Activated naive CD8-positive, alpha-beta T cell treated with anti-CD3 and anti-CD28 coated beads, Interleukin-2, amount 50 U/mL, for 24 hours (primary cell): Measurements from ENCODE around the gene TLE5.

ENCODE experiments used
- ATAC-seq: fragments of 150-1000 bp; cut with Tn5 transposase; one replicate; pipeline ENCODE4 v1.10.0; 2021
- DNase-seq: peaks from one replicate; pipeline ENCODE4 v3.0.0; 2021
- H3K27ac Mint-ChIP-seq: one replicate; pipeline ENCODE4 v1.8.0; 2021; ENCODE audit warnings: mild to moderate bottlenecking, mixed read lengths
- H3K27me3 Mint-ChIP-seq: one replicate; pipeline ENCODE4 v1.8.0; 2021; ENCODE audit warnings: mixed read lengths
- H3K36me3 Mint-ChIP-seq: one replicate; pipeline ENCODE4 v1.8.0; 2021; ENCODE audit warnings: low read depth, mixed read lengths
- H3K4me1 Mint-ChIP-seq: one replicate; pipeline ENCODE4 v1.8.0; 2021; ENCODE audit warnings: mixed read lengths
- H3K4me3 Mint-ChIP-seq: one replicate; pipeline ENCODE4 v1.8.0; 2021; ENCODE audit warnings: mild to moderate bottlenecking, moderate library complexity, mixed read lengths
- H3K9me3 Mint-ChIP-seq: one replicate; pipeline ENCODE4 v1.8.0; 2021; ENCODE audit warnings: mixed read lengths

TLE5 gene

GRCh38 chr19:3034656-3035541, 27.4 kb downstream of the TLE5 start:
- ATAC-seq (peak; percentile 27), DNase-seq (peak; percentile 51)
- H3K4me3 Mint-ChIP-seq = peak overlapping the region; percentile 82
- H3K9me3 Mint-ChIP-seq = no peaks in the 10 kb centered on the region
- peaks cover 33% of the 10 kb centered on the region for H3K4me1 Mint-ChIP-seq
- H3K36me3 Mint-ChIP-seq = peaks cover 3% of the 10 kb centered on the region
- H3K27me3 Mint-ChIP-seq = peaks cover 23% of the 10 kb centered on the region
- H3K27ac Mint-ChIP-seq = peak overlapping the region; percentile 95

- peaks cover 3% of the 10 kb centered on the region for H3K36me3 Mint-ChIP-seq
- ATAC-seq = no peak
- peaks cover 28% of the 10 kb centered on the region for H3K27me3 Mint-ChIP-seq
- DNase-seq = no peak
- peak overlapping the region; percentile 82 for H3K4me3 Mint-ChIP-seq
- H3K4me1 Mint-ChIP-seq = peaks cover 31% of the 10 kb centered on the region
- no peak overlapping the region for H3K27ac Mint-ChIP-seq
- no peaks in the 10 kb centered on the region for H3K9me3 Mint-ChIP-seq
These were observed 28.0 kb downstream of the TLE5 start for GRCh38 chr19:3034406-3034655.

- Mint-ChIP-seq H3K4me3 (no peak overlapping the region), H3K27me3 (peaks cover 28% of the 10 kb centered on the region), H3K9me3 (no peaks in the 10 kb centered on the region), H3K4me1 (peaks cover 28% of the 10 kb centered on the region), H3K36me3 (peaks cover 3% of the 10 kb centered on the region), H3K27ac (no peak overlapping the region)
- no peak for DNase-seq
- ATAC-seq = no peak
These were observed 28.5 kb downstream of the TLE5 start for GRCh38 chr19:3033595-3034405.

GRCh38 chr19:3031607-3031867, 30.8 kb downstream of the TLE5 start:
- Mint-ChIP-seq H3K4me3 (no peak overlapping the region), H3K36me3 (peaks cover 3% of the 10 kb centered on the region), H3K4me1 (peaks cover 25% of the 10 kb centered on the region), H3K27me3 (peaks cover 36% of the 10 kb centered on the region), H3K27ac (no peak overlapping the region), H3K9me3 (no peaks in the 10 kb centered on the region)
- ATAC-seq (no peak), DNase-seq (no peak)

GRCh38 chr19:3029065-3029923, 33.0 kb downstream of the TLE5 start, which contains the start of gene TLE2:
Gene TLE2 (minus strand): TSS chr19:3029280. CDS start chr19:3028904, 376 bp downstream.
- Mint-ChIP-seq H3K27me3 (peaks cover 34% of the 10 kb centered on the region), H3K27ac (no peak within 1 kb of the TSS), H3K9me3 (no peaks in the 10 kb centered on the region), H3K36me3 (no peaks in the 10 kb centered on the region), H3K4me3 (peak within 1 kb of the TSS; percentile 57), H3K4me1 (peaks cover 19% of the 10 kb centered on the region)
- ATAC-seq (no peak), DNase-seq (no peak)

GRCh38 chr19:3028305-3029064, 33.8 kb downstream of the TLE5 start:
- H3K4me3 Mint-ChIP-seq = peak overlapping the region; percentile 17
- DNase-seq (no peak), ATAC-seq (no peak)
- H3K27me3 Mint-ChIP-seq = peaks cover 31% of the 10 kb centered on the region
- H3K27ac Mint-ChIP-seq = no peak overlapping the region
- no peaks in the 10 kb centered on the region for H3K9me3 Mint-ChIP-seq
- H3K36me3 Mint-ChIP-seq = no peaks in the 10 kb centered on the region
- H3K4me1 Mint-ChIP-seq = peaks cover 19% of the 10 kb centered on the region

- ATAC-seq (no peak), DNase-seq (no peak)
- H3K4me3 Mint-ChIP-seq = no peak overlapping the region
- H3K27ac Mint-ChIP-seq = no peak overlapping the region
- H3K36me3 Mint-ChIP-seq = no peaks in the 10 kb centered on the region
- peaks cover 21% of the 10 kb centered on the region for H3K4me1 Mint-ChIP-seq
- H3K27me3 Mint-ChIP-seq = peaks cover 30% of the 10 kb centered on the region
- H3K9me3 Mint-ChIP-seq = no peaks in the 10 kb centered on the region
These were observed 34.4 kb downstream of the TLE5 start for GRCh38 chr19:3027981-3028304.

GRCh38 chr19:3027292-3027691, 35.0 kb downstream of the TLE5 start:
- H3K27ac Mint-ChIP-seq = no peak overlapping the region
- H3K4me3 Mint-ChIP-seq = no peak overlapping the region
- DNase-seq (no peak), ATAC-seq (no peak)
- H3K36me3 Mint-ChIP-seq = no peaks in the 10 kb centered on the region
- peaks cover 28% of the 10 kb centered on the region for H3K27me3 Mint-ChIP-seq
- no peaks in the 10 kb centered on the region for H3K9me3 Mint-ChIP-seq
- H3K4me1 Mint-ChIP-seq = peaks cover 21% of the 10 kb centered on the region

GRCh38 chr19:3026768-3027167, 35.5 kb downstream of the TLE5 start:
- Mint-ChIP-seq H3K27me3 (peaks cover 28% of the 10 kb centered on the region), H3K9me3 (no peaks in the 10 kb centered on the region), H3K4me3 (no peak overlapping the region), H3K36me3 (no peaks in the 10 kb centered on the region), H3K4me1 (peaks cover 21% of the 10 kb centered on the region), H3K27ac (no peak overlapping the region)
- ATAC-seq = no peak
- no peak for DNase-seq

GRCh38 chr19:3025549-3025886, 36.8 kb downstream of the TLE5 start:
- no peak overlapping the region for H3K27ac Mint-ChIP-seq
- no peak for DNase-seq
- no peak for ATAC-seq
- H3K4me3 Mint-ChIP-seq = no peak overlapping the region
- peaks cover 21% of the 10 kb centered on the region for H3K4me1 Mint-ChIP-seq
- H3K9me3 Mint-ChIP-seq = no peaks in the 10 kb centered on the region
- H3K36me3 Mint-ChIP-seq = no peaks in the 10 kb centered on the region
- peaks cover 24% of the 10 kb centered on the region for H3K27me3 Mint-ChIP-seq

GRCh38 chr19:3024870-3025548, 37.3 kb downstream of the TLE5 start:
- H3K4me3 Mint-ChIP-seq = peak overlapping the region; percentile 14
- H3K9me3 Mint-ChIP-seq = no peaks in the 10 kb centered on the region
- DNase-seq = no peak
- peaks cover 18% of the 10 kb centered on the region for H3K4me1 Mint-ChIP-seq
- H3K27me3 Mint-ChIP-seq = peaks cover 20% of the 10 kb centered on the region
- H3K36me3 Mint-ChIP-seq = no peaks in the 10 kb centered on the region
- no peak overlapping the region for H3K27ac Mint-ChIP-seq
- peak; percentile 24 for ATAC-seq

GRCh38 chr19:3024509-3024869, 37.8 kb downstream of the TLE5 start:
- Mint-ChIP-seq H3K27me3 (peaks cover 14% of the 10 kb centered on the region), H3K27ac (no peak overlapping the region), H3K9me3 (no peaks in the 10 kb centered on the region), H3K4me1 (peaks cover 18% of the 10 kb centered on the region), H3K4me3 (peak overlapping the region; percentile 14), H3K36me3 (no peaks in the 10 kb centered on the region)
- ATAC-seq (peak; percentile 88), DNase-seq (no peak)

- Mint-ChIP-seq H3K4me1 (peaks cover 14% of the 10 kb centered on the region), H3K9me3 (no peaks in the 10 kb centered on the region), H3K4me3 (no peak overlapping the region), H3K27ac (no peak overlapping the region), H3K27me3 (peaks cover 6% of the 10 kb centered on the region), H3K36me3 (no peaks in the 10 kb centered on the region)
- ATAC-seq = no peak
- no peak for DNase-seq
These were observed 41.9 kb downstream of the TLE5 start for GRCh38 chr19:3020321-3020960.
